NCI-H128 (cell line): ENCODE measurements around the gene TOM1.
A peak's percentile ranks its signal among the peaks of the same experiment; 100 is the strongest.

Experiments
- DNase-seq: peaks from one replicate; lab custom pipeline; 2025; ENCODE audit not compliant: unreplicated experiment; lab: John Stamatoyannopoulos, UW

TOM1 gene

GRCh38 chr22:35367331-35367886, 67.7 kb downstream of the TOM1 start:
- no peak for DNase-seq

DNA sequence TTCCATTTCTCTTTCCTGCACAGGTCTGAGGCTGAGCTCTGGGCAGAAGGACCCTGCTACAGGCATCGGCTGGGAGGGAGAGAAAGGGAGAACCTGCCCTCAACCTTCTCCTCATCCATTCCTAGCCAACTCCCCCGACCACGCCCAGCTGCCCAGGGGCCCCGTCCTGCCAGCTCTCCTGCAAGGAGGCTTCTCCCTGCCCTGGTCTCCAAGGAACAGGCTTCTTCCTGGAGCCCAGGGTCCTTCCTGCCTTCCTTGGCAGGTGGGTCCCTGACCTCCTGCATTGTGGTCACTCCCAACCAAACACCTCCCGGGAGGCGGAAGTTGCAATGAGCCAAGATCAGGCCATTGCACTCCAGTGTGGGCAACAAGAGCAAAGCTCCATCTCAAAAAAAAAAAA, 68.7 kb downstream of the TOM1 start:
- no peak for DNase-seq

DNA sequence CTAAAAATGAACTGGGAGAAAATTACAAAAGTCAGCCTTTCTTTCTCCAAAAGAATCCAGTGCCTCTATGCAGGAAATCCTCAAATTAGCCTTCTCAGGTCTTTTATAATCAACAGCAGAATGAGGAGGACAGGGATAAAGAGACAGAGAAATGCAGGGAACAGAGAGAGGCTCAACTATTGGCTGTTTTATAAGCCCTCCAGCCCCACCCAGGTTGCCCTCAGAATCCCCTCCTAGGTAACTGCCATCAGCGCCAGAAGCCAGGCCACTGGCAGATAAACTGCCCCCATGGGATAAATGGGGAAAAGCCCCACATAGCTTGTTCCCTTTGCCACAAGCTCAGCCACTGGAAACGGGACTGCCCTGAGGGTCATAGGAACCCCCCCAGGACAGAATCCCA, 70.3 kb downstream of the TOM1 start:
- no peak for DNase-seq

DNA sequence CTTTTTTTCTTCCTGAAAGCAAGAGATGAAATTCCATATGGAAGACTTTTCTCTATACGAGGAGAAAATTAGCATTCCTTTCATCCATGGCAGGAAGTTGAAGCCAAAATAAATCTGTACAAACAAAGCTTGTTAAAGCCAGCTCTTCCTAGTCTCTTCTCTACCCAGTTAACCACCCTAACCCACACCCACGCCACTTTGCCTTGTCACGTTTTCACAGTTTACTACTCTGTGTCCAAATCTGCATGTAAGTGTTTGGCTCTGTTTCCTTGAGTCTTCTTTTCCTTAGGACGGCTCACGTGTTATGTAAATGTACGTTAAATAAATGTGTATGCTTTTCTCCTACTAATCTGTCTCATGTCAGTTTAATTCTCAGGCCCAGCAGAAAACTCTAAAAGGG, 74.1 kb downstream of the TOM1 start:
- DNase-seq = no peak

DNA sequence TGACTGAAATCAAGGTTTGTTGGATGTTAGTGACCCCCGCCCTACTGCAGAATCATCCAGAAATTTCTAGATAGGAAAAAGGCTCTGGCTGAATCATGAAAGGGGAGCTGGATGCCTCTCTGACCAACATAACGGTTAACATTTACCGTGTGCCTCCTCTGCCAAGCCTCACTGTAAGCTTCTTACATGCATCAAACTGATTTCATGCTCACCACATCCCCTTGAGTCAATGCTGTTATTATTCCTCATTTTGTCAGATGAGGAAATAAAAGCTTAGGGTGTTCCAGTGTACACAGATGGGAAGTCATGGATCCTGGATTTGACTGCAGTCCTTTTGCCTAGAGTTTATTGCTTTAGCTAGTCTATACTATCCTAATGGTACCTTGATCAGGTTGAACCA, 75.3 kb downstream of the TOM1 start:
- no peak for DNase-seq

- no peak for DNase-seq
Measured at GRCh38 chr22:35375526-35375925, 75.8 kb downstream of the TOM1 start.

DNA sequence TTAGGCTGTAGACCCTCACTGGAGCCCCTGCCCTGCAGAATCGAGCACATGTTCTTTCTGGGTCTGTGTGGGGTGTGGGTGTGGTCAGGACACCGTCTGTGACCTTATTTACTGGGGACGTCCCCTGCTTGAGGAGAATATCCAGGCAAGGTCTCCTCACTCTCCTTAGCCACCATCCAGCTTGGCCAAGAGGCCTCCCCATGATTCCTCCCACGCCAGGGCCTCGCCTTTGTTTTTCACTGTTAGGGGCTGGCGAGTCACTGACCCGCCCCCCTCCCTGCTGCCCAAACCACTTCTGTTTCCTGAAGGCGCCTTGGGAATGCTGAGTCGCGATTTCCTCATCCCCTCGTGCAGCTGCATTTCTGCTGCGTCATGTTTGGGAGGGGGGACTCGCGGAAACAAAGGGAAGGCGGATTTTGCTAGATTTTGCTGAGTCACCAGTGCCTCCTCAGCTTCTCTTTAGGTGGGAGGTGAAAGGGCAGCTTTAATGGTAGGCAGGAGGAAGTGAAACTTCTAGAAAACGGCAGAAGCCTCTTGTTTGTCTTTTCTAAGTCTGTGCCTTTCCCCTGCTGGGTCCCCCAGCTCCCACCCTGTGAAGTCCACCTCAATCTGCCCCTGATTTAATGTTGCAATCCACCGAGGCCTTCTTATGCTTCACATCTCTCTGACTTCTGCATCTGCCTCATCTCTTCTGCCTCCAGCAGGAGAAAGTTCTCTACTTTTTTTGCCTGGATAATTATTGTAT, 77.2 kb downstream of the TOM1 start:
- DNase-seq = no peak

DNA sequence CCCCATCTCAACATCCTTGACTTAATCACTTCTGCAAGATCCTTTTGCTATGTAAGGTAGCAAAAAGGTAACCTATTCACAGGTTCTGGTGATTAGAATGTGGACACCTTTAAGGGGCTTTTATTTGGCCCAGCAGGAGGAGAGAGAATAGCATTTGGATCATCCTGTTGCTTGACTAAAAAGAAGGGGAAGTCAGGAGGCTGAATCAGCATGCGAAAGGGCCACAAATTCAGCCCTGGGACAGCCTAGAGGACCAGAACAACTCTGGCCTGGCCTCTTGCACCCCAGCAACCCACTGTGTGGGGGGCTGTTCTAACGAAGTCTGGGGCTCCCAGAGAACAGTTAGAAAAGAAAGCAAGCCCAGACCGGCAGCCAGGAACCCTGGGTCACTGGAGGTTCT, 78.0 kb downstream of the TOM1 start:
- DNase-seq = no peak

GRCh38 chr22:35378621-35379020, 78.9 kb downstream of the TOM1 start:
- no peak for DNase-seq

DNA sequence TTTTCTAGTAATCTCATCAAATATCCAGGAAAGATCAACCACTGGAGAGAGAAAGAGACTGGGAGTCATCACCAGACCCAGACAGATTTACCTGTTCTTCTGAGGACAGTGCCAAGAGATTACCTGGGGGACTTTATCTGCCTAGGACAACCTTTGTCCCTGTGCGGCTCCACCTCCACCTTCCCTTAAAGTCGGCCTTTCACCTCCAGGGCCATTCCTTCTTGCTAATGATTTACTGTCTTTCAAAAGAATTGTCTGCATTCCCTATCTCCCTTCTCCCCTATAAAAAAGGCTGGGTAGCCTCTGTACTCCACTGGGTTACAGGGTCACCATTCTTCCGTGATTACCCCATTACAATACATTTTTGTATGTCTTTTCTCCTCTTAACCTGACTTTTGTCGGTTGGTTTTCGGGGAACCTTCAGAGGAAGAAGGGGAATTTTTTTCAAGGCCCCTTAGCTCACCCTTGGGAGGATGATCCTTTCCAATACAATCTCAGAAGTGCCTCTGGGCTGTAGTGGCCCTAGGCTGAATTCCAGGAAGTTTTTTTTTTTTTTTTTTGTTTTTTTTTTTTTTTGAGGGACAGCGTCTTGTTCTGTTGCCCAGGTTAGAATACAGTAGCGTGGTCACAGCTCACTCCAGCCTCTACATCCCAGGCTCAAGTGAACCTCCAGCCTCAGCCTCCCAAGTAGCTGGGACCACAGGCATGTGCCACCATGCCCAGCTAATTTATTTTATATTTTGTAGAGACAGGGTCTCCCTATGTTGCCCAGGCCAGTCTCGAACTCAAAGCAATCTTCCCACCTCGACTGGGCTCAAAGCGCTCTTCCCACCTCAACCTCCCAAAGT, 79.7 kb downstream of the TOM1 start:
- no peak for DNase-seq

GRCh38 chr22:35380013-35380412, 80.3 kb downstream of the TOM1 start:
- no peak for DNase-seq

- DNase-seq = peak; percentile 3
Measured at GRCh38 chr22:35380537-35381423, 81.1 kb downstream of the TOM1 start, which contains the start of gene HMOX1. TSS of gene HMOX1 (plus strand) at chr22:35381096. CDS start at chr22:35381174, 78 bp downstream.

DNA sequence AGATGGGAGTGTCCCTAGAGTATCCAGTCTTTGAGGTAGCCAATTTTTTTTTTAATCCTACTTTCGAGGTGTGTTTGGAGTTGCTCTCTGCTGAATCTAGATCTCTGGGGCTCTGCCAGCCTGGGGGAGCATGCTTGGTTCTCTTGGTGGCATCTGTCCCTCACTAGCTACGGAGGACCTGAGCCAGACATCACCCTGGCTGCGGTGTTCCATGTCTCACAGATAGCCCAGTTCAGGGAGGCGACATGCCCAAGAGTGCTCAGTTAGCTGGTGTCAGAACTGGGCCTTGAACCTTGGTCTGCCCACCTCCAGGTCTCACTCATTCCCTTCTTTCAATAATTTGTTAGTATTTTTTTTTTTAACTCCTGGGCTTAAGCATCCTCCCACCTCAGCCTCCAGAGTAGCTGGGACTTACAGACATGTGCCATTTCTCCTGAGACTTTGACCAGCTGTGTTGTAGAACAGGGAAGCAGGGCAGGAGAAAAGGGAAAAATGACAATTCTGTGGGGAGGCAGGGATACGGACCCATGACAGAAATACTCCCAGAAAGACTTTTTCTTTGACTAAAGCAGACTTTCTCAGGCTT, 81.8 kb downstream of the TOM1 start:
- DNase-seq = no peak

DNA sequence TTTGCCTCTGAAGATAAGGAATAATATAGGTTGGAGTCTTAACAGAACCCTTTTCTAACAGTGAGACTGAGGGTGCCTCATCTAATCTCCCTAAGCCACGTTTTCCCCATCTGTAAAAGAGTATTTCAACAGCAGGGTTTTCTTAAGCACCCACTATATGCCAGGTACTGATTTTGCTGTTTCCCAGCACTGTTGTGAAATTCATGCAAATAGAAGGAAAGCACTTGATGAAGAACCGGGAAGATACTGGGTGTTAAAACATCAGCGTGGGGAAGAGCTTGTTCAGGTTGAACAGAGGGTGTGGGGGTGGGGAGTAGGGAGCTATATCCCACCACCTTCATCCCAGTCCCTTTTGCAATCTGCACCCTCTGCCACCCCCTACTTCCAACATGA, 84.0 kb downstream of the TOM1 start:
- DNase-seq = no peak

- DNase-seq = no peak
Measured at GRCh38 chr22:35384527-35384926, 84.8 kb downstream of the TOM1 start.

DNA sequence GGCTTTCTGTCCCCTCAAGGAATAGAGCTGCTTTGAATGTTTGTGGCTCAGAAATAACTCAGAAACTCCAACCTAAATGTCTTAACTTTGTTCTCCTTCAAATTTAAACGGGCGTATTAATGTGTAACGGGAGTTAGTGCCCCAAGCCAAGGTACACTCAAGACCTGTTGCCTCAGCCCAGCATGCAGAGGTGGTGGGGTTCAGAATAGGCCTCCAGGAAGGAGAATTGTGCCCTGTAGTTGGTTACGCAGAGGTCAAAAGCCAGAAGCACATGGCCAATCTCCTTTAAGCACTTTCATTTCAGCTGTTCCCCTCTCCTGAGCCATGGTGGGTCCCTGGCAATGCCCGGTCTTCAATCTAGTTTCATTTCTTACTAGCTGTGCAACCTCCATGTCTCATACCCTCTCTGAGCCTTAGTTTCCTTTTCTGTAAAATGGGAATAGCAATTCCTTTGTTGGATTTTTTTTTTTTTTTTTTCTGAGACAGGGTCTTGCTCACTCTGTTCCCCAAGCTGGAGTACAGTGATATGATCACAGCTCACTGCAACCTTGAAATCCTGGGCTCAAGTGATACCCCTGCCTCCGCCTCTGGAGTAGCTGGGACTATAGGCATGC, 85.4 kb downstream of the TOM1 start:
- no peak for DNase-seq

GRCh38 chr22:35386670-35387288, 87.1 kb downstream of the TOM1 start:
- DNase-seq = no peak

DNA sequence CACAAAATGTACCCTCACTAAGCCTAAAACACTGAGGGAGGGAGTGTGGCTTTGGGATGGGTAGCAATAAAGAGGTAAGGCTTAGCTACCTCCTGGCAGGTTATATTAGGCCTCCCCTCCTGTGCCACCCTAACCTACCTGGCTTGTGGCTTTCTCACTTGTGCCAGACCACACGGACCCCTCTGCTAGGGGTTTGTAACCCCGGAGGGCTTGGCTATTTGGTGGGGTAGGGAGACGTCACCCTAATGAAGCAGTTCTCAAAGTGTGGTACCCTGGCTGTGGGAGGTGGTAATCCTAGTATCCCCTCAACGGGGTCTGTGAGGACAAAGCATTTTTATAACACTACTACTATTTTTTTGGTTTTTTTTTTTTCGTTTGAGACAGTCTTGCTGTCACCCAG, 91.2 kb downstream of the TOM1 start:
- DNase-seq = no peak

DNA sequence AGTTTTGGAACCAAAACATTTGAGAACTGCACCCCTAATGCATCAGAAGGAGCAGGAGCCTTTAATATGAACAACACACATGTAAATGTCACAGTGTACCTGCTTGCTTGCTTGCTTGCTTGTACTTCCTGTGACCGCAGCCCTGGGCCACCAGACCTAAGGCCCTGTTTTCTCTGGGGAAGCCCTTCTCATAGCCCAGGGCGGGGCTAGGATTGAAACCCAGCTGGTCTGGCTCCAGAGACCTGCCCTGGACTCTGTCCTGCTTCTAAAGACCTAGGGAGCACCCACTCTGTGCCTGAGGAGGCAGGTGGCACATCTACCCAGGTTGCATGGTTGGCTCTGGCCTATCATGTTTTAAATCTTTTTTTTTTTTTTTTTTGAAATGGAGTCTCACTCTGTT, 92.7 kb downstream of the TOM1 start:
- DNase-seq = no peak
